Vagina (tissue), 2 donors: ENCODE results near the gene NRG3.

Experiments
- CTCF ChIP-seq, 3 experiments: fragments of 450-650 bp in 2 of 3; fragments of 200-600 bp in 1 of 3; sonication (generic) in 1 of 3; IDR thresholded peaks; one replicate each; pipeline ENCODE4 v1.5.1; 2017 to 2019; ENCODE audit warnings: antibody characterized with exemption in 3 of 3, mild to moderate bottlenecking in 2 of 3, moderate library complexity in 2 of 3
- POLR2A ChIP-seq, 2 donors: fragments of 450-650 bp; IDR thresholded peaks; one replicate each; pipeline ENCODE4 v1.6.1; 2017; ENCODE audit warnings: antibody characterized with exemption in 2 of 2, mild to moderate bottlenecking in 2 of 2, moderate library complexity in 2 of 2
- POLR2AphosphoS5 ChIP-seq, 2 donors: sonication (generic); formaldehyde crosslinking; IDR thresholded peaks; one replicate each; pipeline ENCODE4 v1.9.0; 2017; ENCODE audit warnings: antibody characterized with exemption in 2 of 2, mild to moderate bottlenecking in 2 of 2, low read depth in 1 of 2; ENCODE audit not compliant: insufficient read depth in 1 of 2

GRCh38 chr10:82440775-82441174, 565.8 kb downstream of the NRG3 start:
- no peak for TF ChIP-seq POLR2AphosphoS5 (IDR thresholded peaks at IDR 0.05; ENCODE audit: insufficient read depth in 1 of 2, low read depth in 1 of 2)
- TF ChIP-seq CTCF (IDR thresholded peaks at IDR 0.05), result no peak
- no peak for TF ChIP-seq POLR2A (IDR thresholded peaks at IDR 0.05)
